GM12891 (cell line): ENCODE measurements around the gene PEX14.

Experiments used
- DNase-seq: peaks from one replicate; pipeline ENCODE4 v3.0.0; 2011; ENCODE audit warnings: low spot score; ENCODE audit not compliant: insufficient read length
- FAIRE-seq: peaks from 2 replicates; lab custom pipeline; 2011; peaks lifted over from hg19 to GRCh38; lab: Jason Lieb, UNC
- PAX5 ChIP-seq: IDR thresholded peaks from 2 replicates; pipeline ENCODE4 v1.6.1; 2011; ENCODE audit warnings: low read length, moderate library complexity, mild to moderate bottlenecking; ENCODE audit not compliant: insufficient read depth, severe bottlenecking
- POLR2A ChIP-seq: IDR thresholded peaks from 2 replicates; pipeline ENCODE4 v1.6.1; 2011; ENCODE audit warnings: low read depth, low read length, control low read depth
- POLR2AphosphoS5 ChIP-seq: IDR thresholded peaks from 2 replicates; pipeline ENCODE4 v1.6.1; 2011; ENCODE audit warnings: low read depth, low read length, control low read depth
- POU2F2 ChIP-seq: IDR thresholded peaks from 2 replicates; pipeline ENCODE4 v1.6.1; 2011; ENCODE audit warnings: low read depth, mild to moderate bottlenecking, control low read depth, low read length, moderate library complexity
- SPI1 ChIP-seq: IDR thresholded peaks from 2 replicates; pipeline ENCODE4 v1.6.1; 2011; ENCODE audit warnings: low read depth, low read length, control low read depth
- TAF1 ChIP-seq: IDR thresholded peaks from 2 replicates; pipeline ENCODE4 v1.6.1; 2011; ENCODE audit warnings: low read depth, low read length, control low read depth

Gene PEX14

GRCh38 chr1:10629091-10629815 is 154.5 kb downstream of the PEX14 start:
- FAIRE-seq (no peak), DNase-seq (no peak)
- TF ChIP-seq POU2F2 = no peak
- no peak for TF ChIP-seq PAX5
- no peak for TF ChIP-seq SPI1
- no peak for TF ChIP-seq POLR2A
- no peak for TF ChIP-seq TAF1
- TF ChIP-seq POLR2AphosphoS5 = no peak

- no peak for TF ChIP-seq POLR2A
- DNase-seq (no peak), FAIRE-seq (no peak)
These were observed 155.2 kb downstream of the PEX14 start for GRCh38 chr1:10629816-10630571.

- FAIRE-seq (no peak), DNase-seq (no peak)
- TF ChIP-seq SPI1 (no peak), TAF1 (no peak), POLR2A (no peak), POU2F2 (no peak), POLR2AphosphoS5 (no peak), PAX5 (no peak)
These were observed 155.9 kb downstream of the PEX14 start for GRCh38 chr1:10630661-10631120.

GRCh38 chr1:10631121-10631810 is 156.5 kb downstream of the PEX14 start:
- DNase-seq (no peak), FAIRE-seq (no peak)
- TF ChIP-seq POLR2A (no peak), POLR2AphosphoS5 (no peak), SPI1 (no peak), POU2F2 (no peak), PAX5 (no peak)

GRCh38 chr1:10631811-10632593 is 157.3 kb downstream of the PEX14 start:
- FAIRE-seq (no peak), DNase-seq (no peak)
- TF ChIP-seq PAX5 = no peak

GRCh38 chr1:10632691-10633090 is 157.9 kb downstream of the PEX14 start:
- FAIRE-seq = no peak
- TF ChIP-seq SPI1 (no peak), POLR2AphosphoS5 (no peak), TAF1 (no peak), POU2F2 (no peak), PAX5 (no peak), POLR2A (no peak)
- DNase-seq = no peak

GRCh38 chr1:10633416-10633815 is 158.7 kb downstream of the PEX14 start:
- TF ChIP-seq SPI1 (no peak), POU2F2 (no peak), POLR2A (no peak), PAX5 (no peak), TAF1 (no peak), POLR2AphosphoS5 (no peak)
- DNase-seq (no peak), FAIRE-seq (no peak)

- TF ChIP-seq POU2F2 (no peak), PAX5 (no peak), TAF1 (no peak), POLR2A (no peak), SPI1 (no peak), POLR2AphosphoS5 (no peak)
- FAIRE-seq = no peak
These were observed 159.3 kb downstream of the PEX14 start for GRCh38 chr1:10634075-10634427.

GRCh38 chr1:10634428-10635084 is 159.8 kb downstream of the PEX14 start:
- no peak for DNase-seq
- TF ChIP-seq POLR2A = no peak
- TF ChIP-seq TAF1 = no peak
- no peak for TF ChIP-seq POU2F2
- no peak for TF ChIP-seq PAX5
- no peak for TF ChIP-seq SPI1
- TF ChIP-seq POLR2AphosphoS5 = no peak
- FAIRE-seq = no peak

More at GRCh38 chr1:10634075-10634427, 159.3 kb downstream of the PEX14 start:
- no peak for DNase-seq
